Lung (tissue), 12 donors: ENCODE data around the gene LPAR3. TPM values are rescaled to one million over a fixed set of nuclear protein-coding genes. Genes with fewer than 3 reads are reported as not detected.
A peak's percentile ranks its signal among the peaks of the same experiment; 100 is the strongest.

ENCODE experiments used
- ATAC-seq: fragments of 200-7000 bp; cut with Tn5 transposase; one replicate; pipeline ENCODE4 v1.9.1; 2020; ENCODE audit warnings: moderate number of reproducible peaks; ENCODE audit not compliant: insufficient read depth, low FRiP score
- DNase-seq, 3 donors: peaks; one replicate each; pipeline ENCODE4 v3.0.0-alpha.2; 2013 to 2017
- H3K27ac ChIP-seq, 2 donors: one replicate each; pipeline ENCODE4 v1.5.1; 2013; ENCODE audit warnings: mild to moderate bottlenecking in 2 of 2, moderate library complexity in 2 of 2, control low read depth in 1 of 2, inconsistent platforms in 1 of 2, low read depth in 1 of 2, low read length in 1 of 2
- H3K27me3 ChIP-seq, 3 donors: one replicate each; pipeline ENCODE4 v1.5.1; 2013; ENCODE audit warnings: low read length in 2 of 3; ENCODE audit not compliant: control insufficient read depth in 3 of 3, insufficient read depth in 3 of 3
- H3K36me3 ChIP-seq, 4 donors: one replicate each; pipeline ENCODE4 v1.5.1; 2013; ENCODE audit warnings: low read length in 4 of 4, mild to moderate bottlenecking in 1 of 4, moderate library complexity in 1 of 4; ENCODE audit not compliant: control insufficient read depth in 4 of 4, insufficient read depth in 4 of 4
- H3K4me1 ChIP-seq, 5 donors: one replicate each; pipeline ENCODE4 v1.5.1; 2013; ENCODE audit warnings: low read length in 5 of 5, mild to moderate bottlenecking in 2 of 5, moderate library complexity in 1 of 5; ENCODE audit not compliant: control insufficient read depth in 5 of 5, insufficient read depth in 5 of 5
- H3K4me3 ChIP-seq: one replicate; pipeline ENCODE4 v1.5.1; 2013; ENCODE audit warnings: mild to moderate bottlenecking, control low read depth, moderate library complexity
- H3K9ac ChIP-seq, 2 donors: one replicate each; pipeline ENCODE4 v1.5.1; 2013; ENCODE audit warnings: low read length in 2 of 2, control low read depth in 1 of 2; ENCODE audit not compliant: insufficient read depth in 1 of 2
- H3K9me3 ChIP-seq, 4 donors: one replicate each; pipeline ENCODE4 v1.5.1; 2013; ENCODE audit warnings: low read length in 3 of 4, mild to moderate bottlenecking in 1 of 4, moderate library complexity in 1 of 4; ENCODE audit not compliant: control insufficient read depth in 4 of 4, insufficient read depth in 3 of 4
- CTCF ChIP-seq: IDR thresholded peaks from 2 replicates; pipeline ENCODE4 v1.5.1; 2012; ENCODE audit warnings: mild to moderate bottlenecking; ENCODE audit errors: control extremely low read depth, extremely low read depth
- WGBS, 2 donors: extraction: QIAGEN DNeasy Blood & Tissue Kit; methylation state at CpG; one replicate each; pipeline ENCODE4 v1.1.7; 2013; 5-methylcytosine and 5-hydroxymethylcytosine counted together
- polyA plus RNA-seq, 2 donors: library from polyadenylated mRNA; stranded (reverse); fragments of 200-250 nt; gene quantifications; one replicate each; pipeline ENCODE4 v1.2.1, GENCODE V29; 2013
- total RNA-seq, 2 donors: library from RNA; depleted of rRNA in 1 of 2; stranded (reverse); fragments of >200 nt in 1 of 2; gene quantifications; one replicate each; pipeline ENCODE4 v1.2.1, GENCODE V29; 2014 to 2021
- donor health status: control.
- donor health status: control.
- donor health status: Bipolar disorder and iron deficiency.
- donor health status: healthy.
- donor health status: DM: yes; HTN: yes; CAD: no.

LPAR3 gene
- total and polyA plus RNA-seq, 4 donors, result 0.98 to 8.3 (median 5.3) TPM

DNA sequence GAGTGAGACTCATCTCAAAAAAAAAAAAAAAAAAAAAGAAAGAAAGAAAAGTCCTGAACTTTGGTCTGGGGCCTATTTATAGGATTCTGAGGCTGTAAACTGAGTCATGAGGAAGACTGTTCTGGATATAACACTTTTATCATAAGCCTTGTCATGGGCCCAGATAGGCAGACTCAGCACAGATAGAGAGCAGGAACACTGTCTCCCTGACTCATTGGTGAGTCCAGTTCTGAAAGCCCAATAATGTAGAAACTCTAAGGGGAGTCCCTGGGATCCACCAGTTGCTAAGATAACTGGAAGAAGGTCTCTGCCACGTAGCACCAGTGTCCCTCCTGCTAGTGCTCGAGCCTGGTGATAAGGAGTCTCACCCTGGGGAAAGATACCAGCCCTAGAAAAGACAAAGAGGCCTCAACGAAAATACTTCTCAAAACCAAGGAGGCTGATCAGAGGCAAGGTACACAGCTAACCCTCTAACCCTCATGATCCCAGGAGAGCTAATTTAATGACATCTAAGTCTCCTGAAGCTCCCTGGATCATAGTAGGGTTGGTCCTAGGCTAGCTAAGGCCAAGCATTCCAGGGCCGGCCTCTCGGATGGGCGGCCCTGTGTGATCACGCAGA is 43.5 kb downstream of the LPAR3 start:
- H3K4me3 ChIP-seq, result no peak overlapping the region
- H3K27me3 ChIP-seq, result peaks cover 0 to 2% (median 0%) of the 10 kb centered on the region in 3 donors
- H3K9me3 ChIP-seq, result peaks cover 0 to 2% (median 0%) of the 10 kb centered on the region in 4 donors
- 83 to 95% methylated on average over 7 of the region's 7 CpGs for WGBS, 2 donors
- TF ChIP-seq CTCF, result no peak
- no peak for ATAC-seq
- no peaks in the 10 kb centered on the region for H3K36me3 ChIP-seq
- no peak overlapping the region for H3K9ac ChIP-seq
- DNase-seq, result no peak
- no peak overlapping the region for H3K27ac ChIP-seq
- H3K4me1 ChIP-seq, result peaks cover 0 to 16% (median 9%) of the 10 kb centered on the region in 5 donors

DNA sequence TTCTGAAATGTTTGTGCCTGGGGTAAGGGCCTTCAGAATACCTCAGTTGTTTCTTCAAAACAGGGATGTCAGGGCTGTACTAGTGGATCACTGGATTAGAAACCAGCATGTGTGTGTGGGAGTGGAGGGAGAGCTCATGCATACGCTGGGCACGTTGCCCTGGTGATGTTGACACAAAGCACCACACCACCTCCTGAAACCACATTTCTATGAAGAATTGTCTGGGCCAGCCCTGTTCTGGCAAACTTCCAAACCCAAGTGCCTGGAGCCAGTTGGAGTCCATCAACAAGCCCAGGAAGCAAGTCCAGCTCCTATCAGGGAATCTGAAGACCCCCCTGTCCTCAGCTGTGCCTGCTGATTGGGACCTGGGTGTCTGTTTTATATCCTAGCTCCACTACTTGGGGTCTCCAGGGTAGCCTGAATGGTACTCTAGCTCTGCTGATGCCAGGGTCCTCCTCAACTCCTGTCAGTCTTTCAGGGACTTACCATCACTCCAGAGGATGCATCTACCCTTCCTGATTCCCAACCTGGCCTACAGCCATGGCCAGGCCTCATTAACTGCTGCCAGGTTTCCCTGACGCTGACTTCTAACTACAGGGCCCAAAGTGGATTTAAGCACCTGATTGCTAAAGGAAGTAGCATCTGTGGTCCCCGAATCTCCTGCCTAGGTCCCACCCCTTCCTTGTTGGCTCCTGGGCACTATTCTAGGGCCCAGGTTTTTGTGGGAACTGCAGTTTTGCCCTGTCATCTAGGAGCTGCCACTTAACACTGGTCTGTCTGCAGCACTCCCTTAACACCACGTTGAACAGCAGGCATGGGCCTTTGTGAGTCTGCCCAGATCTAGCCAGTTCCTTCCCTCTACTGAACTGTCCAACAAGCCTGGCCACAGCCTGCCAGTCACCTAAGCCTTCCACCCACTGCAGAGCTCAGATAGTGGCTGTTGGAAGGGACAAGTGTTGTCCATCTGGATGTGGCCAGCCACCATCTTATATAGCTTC is 45.5 kb downstream of the LPAR3 start:
- peaks cover 0 to 30% (median 12%) of the 10 kb centered on the region in 5 donors for H3K4me1 ChIP-seq
- H3K27me3 ChIP-seq, result peaks cover 0 to 2% (median 0%) of the 10 kb centered on the region in 3 donors
- no peak overlapping the region for H3K9ac ChIP-seq
- no peaks in the 10 kb centered on the region for H3K36me3 ChIP-seq
- 21 to 28% methylated on average over 5 of the region's 5 CpGs for WGBS, 2 donors
- no peak for TF ChIP-seq CTCF
- ATAC-seq, result peak; percentile 53
- H3K27ac ChIP-seq, result peak overlapping the region in 1 of 2 donors; percentile 40
- no peak overlapping the region for H3K4me3 ChIP-seq
- peaks cover 0 to 2% (median 0%) of the 10 kb centered on the region in 4 donors for H3K9me3 ChIP-seq
- peak; percentile 91 to 94 (median 94) for DNase-seq

GRCh38 chr1:84846387-84846786 is 46.6 kb downstream of the LPAR3 start:
- H3K9ac ChIP-seq, result no peak overlapping the region
- H3K27ac ChIP-seq, result no peak overlapping the region

More at GRCh38 chr1:84846387-84846786, 46.6 kb downstream of the LPAR3 start:
- no peaks in the 10 kb centered on the region for H3K9me3 ChIP-seq
- DNase-seq (no peak), ATAC-seq (no peak)
- no peak for TF ChIP-seq CTCF
- H3K4me3 ChIP-seq, result no peak overlapping the region
- no peaks in the 10 kb centered on the region for H3K36me3 ChIP-seq
- H3K27me3 ChIP-seq, result peaks cover 0 to 2% (median 0%) of the 10 kb centered on the region in 3 donors
- H3K4me1 ChIP-seq, result peaks cover 0 to 35% (median 17%) of the 10 kb centered on the region in 5 donors
